HFF-Myc (cell line): Measurements from ENCODE around the gene GH2.
A peak's percentile ranks its signal among the peaks of the same experiment; 100 is the strongest.
"Not testable (repeated sequence)": the region's sequence is repeated elsewhere in the genome, so short reads cannot be mapped to it uniquely, and the experiment has no call there.

Source experiments
- DNase-seq: peaks from one replicate; pipeline ENCODE4 v3.0.0-alpha.2; 2011; ENCODE audit warnings: low read depth; ENCODE audit errors: extremely low read depth
- H3K4me3 ChIP-seq: replicated peaks from 2 replicates; pipeline ENCODE4 v1.5.1; 2011; ENCODE audit warnings: low read depth, mild to moderate bottlenecking, control low read depth, low read length
- TF ChIP-seq, protein P1 (sequence below): IDR thresholded peaks from 2 replicates; pipeline ENCODE4 v1.5.1; 2012; ENCODE audit warnings: mild to moderate bottlenecking, low read depth, low read length, control low read depth; ENCODE audit errors: missing control alignments

The GH2 gene

DNA sequence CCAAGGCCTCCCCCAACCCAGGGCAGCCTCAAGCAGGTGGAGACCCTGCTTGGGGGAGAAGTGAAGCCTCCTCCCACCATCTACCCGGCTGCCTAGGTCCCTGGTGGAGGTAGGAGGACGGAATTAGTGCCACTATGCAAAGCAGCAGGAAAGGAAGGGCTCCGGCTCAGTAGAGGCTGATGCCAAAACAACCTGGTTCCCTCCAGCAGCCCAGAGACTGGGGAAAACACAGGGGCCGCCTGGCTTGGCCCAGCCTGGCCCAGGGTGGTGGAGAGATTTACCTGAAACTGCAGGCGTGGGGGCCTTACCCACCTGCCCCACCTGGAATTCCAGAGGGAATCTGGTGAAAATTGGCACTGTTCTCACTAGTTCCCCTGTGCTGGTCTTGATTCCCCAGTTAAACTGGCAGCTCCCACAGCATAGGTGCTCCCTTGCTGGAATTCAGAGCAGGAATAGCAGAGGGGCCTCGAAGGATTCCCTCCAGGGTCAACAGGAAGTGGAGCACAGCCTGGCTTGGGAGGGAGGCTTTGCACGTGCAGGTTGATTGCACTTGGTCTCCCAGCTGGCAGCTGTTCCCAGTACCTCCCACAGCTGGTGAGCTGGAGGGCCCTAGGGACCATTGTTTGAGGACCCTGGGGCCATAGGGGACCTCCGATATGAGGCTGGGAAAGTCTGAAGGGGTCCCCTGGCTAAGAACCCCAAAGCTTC, 45.9 kb upstream of the GH2 start:
- DNase-seq = no peak
- H3K4me3 ChIP-seq = no peak overlapping the region

DNA sequence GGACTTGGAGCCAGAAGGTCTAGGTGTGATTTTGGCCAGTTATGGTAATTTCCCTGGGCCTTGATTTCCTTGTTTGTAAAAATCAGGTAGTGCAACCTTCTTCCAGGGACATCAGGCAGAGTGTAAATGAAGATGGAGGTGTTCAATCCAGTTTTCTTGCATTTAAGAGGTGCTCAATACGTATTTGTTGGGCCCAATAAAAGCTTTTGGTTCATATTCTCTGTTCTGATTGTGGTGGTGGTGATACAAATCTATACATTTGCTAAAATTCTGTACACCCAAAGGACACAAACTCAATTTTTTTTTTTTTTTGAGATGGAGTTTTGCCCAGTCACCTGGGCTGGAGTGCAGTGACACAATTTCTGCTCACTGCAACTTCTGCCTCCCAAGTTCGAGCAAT, 44.4 kb upstream of the GH2 start:
- TF ChIP-seq, protein P1, sequence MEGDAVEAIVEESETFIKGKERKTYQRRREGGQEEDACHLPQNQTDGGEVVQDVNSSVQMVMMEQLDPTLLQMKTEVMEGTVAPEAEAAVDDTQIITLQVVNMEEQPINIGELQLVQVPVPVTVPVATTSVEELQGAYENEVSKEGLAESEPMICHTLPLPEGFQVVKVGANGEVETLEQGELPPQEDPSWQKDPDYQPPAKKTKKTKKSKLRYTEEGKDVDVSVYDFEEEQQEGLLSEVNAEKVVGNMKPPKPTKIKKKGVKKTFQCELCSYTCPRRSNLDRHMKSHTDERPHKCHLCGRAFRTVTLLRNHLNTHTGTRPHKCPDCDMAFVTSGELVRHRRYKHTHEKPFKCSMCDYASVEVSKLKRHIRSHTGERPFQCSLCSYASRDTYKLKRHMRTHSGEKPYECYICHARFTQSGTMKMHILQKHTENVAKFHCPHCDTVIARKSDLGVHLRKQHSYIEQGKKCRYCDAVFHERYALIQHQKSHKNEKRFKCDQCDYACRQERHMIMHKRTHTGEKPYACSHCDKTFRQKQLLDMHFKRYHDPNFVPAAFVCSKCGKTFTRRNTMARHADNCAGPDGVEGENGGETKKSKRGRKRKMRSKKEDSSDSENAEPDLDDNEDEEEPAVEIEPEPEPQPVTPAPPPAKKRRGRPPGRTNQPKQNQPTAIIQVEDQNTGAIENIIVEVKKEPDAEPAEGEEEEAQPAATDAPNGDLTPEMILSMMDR = no peak
- no peak for DNase-seq
- no peak overlapping the region for H3K4me3 ChIP-seq

More for the DNA sequence above, 45.9 kb upstream of the GH2 start:
- TF ChIP-seq, protein P1 = no peak

DNA sequence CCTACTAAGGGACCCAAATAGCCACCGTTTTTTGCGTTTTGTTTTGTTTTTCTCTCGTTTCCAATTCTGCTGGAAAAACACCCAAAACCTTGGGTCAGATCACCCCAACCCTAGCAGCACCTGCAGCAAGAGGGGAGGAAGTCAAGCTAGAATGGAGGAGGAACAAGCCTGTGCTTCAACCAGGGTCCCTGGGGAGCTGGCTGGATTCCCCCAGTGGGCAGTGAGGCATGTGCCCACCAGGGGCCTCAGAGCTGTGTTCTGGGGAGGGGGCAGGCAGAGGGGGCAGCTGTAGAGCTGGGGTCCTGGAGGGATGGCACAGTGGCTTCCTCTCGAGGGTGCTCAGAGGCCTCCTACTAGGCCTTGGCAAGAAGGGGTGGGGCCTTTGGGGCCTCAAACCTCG, 43.9 kb upstream of the GH2 start:
- TF ChIP-seq, protein P1 = no peak
- no peak overlapping the region for H3K4me3 ChIP-seq
- DNase-seq = no peak

DNA sequence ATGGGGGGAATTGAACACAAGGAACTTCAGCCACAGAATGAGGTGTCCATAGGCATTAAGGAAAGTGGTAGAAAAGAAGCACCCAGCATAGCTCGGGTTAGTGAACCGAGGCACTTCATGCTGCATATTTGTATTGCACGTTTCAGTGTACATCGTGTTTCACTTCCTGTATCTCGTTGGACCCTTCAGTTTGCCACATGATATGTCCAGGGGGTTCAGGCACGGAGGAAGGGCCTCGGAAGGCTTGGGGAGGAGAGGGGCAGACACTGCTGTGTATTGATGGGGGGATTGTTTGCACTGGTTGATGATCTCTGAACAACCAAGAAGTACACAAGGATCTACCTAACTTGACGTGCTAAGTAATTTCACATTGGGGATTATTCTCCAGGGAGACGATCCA, 40.7 kb upstream of the GH2 start:
- DNase-seq, H3K4me3 ChIP-seq: not testable (repeated sequence)

DNA sequence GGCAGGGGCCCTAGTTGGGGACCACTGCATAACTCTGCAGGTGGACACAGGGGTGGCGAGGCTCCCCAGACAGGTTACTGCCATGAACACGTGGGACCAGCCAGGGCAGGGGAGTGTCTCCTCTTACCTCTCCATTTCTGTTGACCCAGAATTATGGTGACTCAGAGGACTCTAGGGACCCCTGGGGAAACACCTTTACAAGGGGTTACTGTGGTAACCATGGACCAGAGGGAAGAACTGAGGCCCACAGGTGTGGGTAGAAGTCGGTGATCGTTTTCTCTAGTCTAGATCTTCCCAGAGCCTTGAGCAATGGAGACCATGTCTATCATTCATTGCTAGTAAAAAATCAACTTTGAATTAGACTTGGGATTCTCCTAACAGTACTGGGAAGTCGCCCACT, 39.0 kb upstream of the GH2 start:
- not testable (repeated sequence) for DNase-seq, H3K4me3 ChIP-seq

DNA sequence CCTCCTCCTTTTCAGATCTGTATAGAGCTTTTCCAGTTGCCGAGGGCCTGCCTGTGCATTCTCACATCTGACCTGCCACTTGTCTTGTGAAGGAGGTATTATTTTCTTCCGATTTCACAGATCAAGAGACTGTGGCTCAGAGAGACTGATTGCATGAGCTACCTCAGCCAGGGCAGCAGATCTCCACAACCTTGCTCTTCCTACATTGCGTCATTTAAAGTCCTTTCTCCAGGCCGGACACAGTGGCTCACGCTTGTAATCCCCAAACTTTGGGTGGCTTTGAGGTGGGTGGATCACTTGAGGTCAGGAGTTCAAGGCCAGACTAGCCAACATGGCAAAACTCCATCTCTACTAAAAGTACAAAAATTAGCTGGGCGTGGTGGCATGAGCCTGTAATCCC, 38.3 kb upstream of the GH2 start:
- not testable (repeated sequence) for DNase-seq, H3K4me3 ChIP-seq

DNA sequence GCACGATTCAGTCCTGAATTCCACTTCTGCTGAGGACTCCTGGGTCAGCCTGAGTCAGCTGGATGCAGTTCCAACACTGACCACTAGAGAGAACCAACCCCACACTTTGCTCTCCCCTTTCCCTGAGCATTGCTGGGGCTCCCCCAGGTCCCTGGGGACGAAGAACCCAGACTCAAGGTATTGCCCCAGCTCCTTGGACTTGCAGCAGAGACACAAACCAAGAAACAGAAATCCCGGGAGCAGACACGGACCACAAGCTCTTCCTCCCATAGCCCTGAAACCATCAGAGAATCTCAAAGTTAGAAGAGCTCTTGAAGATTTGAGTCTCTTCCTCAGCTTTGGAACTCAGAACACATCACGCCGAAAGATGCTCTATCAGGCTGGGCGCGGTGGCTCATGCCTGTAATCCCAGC, 37.6 kb upstream of the GH2 start:
- TF ChIP-seq, protein P1 = peak; percentile 90
- no peak overlapping the region for H3K4me3 ChIP-seq
- peak; percentile 20 for DNase-seq

DNA sequence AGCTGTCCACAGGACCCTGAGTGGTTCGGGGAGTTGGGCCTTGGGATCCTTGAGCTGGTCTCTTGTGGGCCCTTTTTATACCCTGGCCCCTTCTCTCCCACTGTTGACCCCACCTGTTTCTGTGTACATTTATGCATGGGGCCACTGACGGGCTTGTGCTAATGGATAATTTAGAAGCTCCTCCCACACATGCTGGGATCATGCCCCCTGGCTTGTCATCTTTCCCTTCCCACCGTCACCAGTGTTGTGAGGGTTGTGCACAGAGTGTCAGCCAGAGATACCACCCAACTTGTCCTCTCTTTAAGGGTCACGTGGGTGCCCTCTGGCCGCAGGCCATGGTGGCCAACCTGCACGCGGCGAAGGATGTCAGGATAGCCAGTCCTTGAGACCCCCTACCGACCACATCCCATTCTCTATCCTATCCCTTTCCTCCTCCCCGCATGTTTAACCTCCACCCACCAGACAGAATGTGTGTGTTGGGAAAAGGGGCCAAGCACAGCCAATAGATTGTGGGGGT, 37.1 kb upstream of the GH2 start, which contains the start of gene GH1:
Gene GH1, minus strand, starts transcription at position 51 of the 517 bp plus-strand sequence. CDS start 63 bp downstream, outside the sequence.
- H3K4me3 ChIP-seq, DNase-seq: not testable (repeated sequence)

DNA sequence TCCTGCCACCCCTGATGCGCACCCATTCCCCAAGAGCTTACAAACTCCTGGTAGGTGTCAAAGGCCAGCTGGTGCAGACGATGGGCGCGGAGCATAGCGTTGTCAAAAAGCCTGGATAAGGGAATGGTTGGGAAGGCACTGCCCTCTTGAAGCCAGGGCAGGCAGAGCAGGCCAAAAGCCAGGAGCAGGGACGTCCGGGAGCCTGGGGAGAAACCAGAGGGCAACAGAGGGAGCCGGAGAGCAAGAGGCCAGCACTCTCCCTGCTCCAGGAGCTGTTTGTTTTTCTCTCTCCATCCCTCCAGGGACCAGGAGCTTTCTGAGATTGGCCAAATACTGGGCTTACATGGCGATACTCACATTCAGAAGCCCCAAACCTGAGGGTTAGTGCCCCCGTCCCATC, 36.6 kb upstream of the GH2 start:
- TF ChIP-seq, protein P1 = no peak
- DNase-seq = no peak
- H3K4me3 ChIP-seq = no peak overlapping the region
